Activated T-cell treated with anti-CD3 and anti-CD28 coated beads, Interleukin-2, amount 50 U/mL, for 1 hour (primary cell): ENCODE measurements around the gene AFTPH.

Experiments
- DNase-seq: peaks from one replicate; pipeline ENCODE4 v3.0.0-alpha.2; 2020

The AFTPH gene

DNA sequence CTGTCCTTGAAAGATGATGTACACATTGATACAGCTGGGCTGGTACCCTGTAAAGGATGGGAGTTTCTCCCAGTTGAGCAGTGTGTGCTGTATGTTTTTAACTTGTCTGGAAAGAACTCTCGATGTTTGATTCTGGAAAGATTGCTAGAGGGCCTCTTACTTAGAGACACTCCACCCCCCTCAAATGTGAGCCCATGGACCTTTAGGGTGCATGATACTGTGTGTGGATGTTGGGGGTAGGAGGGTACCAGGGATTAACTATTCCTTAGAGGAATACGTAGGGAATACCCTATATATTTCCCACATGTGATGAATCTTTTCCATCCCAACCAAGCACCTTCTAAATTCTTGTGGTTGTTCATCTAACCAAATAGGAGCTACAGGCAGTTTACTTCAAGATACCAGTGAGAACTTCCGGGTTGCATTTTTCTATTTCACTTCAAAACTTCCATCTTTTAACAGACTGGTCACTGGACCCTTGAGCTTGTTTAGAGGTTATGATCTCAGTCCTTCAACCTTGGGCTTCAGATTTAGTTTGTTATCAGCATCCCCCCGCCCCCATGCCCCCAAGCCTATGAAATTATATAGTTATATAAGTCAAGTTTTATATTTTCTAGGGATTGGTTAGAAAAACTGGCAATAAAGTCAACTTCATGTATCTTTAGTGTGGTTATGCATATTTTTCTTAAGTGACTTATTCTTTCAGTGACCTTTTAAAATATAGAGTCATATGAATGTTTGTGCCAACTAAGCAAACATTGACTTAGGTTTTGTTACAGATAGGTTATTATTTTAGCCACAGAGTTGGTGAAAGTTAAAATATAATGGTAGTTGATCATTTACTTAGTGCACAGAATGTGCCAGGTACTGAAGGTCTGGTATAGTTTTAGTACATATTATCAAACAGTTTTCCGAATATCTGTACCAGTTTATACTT lies 18.2 kb downstream of the AFTPH start:
- no peak for DNase-seq

DNA sequence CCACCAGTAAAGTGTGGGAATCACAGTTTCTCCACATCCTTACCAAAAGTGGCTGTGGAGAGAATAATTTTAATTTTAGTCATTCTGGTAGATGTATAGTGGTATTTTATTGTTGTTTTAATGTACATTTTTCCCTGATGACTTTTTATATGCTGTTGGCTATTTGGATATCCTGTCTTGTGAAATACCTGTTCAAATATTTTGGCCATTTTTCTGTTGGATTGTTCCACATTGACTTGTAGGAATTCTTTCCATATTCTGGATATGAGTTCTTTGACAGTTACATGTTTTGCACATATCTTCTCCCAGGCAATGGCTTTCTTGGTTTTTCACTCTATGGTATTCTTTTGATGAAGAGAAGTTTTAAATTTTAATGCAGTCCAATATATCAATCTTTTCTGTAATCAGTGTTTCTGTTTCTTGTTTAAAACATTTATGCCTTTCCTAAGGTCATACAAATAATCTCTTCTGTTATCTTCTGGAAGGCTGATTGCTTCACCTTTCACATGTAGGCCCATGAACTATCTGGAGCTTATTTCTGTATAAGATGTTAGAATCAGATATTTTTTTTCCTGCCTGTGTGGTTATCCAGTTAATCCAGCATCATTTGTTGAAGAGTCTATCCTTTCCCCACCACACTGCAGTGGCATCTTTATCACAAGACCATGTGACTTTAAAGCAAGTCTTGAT lies 19.0 kb downstream of the AFTPH start:
- DNase-seq = no peak

- DNase-seq = no peak
Measured at GRCh38 chr2:64548761-64549160, 24.6 kb downstream of the AFTPH start.

DNA sequence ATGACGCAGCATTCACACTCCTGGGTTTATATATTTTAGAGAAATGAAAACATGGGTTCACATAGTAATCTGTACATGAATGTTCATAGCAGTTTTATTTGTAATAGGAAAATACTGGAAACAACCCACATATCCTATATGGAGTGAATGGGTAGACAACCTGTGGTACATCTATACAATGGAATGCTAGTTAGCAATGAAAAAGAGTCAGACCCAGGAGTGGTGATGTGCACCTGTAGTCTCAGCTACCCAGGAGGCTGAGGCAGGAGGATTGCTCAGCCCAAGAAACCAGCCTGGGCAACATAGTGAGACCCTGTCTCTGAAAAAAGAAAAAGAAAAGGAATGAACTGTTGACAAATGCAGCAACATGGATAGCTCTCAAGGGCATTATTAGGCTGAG lies 25.9 kb downstream of the AFTPH start:
- DNase-seq = no peak

DNA sequence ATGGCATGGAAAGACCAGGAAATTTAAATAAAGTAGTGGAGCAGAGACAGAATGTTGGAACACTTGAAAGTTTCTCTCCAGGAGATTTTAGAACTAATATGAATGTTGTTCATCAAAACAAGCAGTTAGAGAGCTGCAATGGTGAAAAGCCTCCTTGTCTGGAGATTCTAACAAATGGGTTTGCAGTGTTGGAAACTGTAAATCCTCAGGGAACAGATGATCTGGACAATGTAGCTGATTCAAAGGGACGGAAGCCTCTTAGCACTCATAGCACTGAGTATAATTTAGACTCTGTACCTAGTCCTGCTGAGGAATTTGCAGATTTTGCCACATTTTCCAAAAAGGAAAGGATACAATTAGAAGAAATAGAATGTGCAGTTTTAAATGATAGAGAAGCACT lies 27.7 kb downstream of the AFTPH start:
- no peak for DNase-seq

DNA sequence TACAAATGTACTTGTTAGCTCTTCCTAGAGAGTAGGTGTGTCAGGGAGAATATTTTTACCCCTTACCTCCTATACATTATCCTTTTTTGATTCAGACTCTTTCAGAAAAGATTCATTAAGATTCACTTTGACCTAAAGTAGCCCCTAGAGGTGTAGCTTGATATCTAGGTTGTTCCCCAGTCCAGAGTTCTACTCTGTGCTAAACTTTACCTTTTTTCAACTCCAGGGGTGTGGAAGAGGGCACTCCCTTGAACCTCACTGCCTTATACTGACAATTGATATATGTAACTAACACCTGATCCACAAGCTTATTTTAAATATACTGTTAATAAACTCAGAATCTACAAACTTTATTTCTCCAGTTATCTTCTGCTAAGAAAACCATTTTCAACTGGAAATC lies 30.0 kb downstream of the AFTPH start:
- DNase-seq = no peak

DNA sequence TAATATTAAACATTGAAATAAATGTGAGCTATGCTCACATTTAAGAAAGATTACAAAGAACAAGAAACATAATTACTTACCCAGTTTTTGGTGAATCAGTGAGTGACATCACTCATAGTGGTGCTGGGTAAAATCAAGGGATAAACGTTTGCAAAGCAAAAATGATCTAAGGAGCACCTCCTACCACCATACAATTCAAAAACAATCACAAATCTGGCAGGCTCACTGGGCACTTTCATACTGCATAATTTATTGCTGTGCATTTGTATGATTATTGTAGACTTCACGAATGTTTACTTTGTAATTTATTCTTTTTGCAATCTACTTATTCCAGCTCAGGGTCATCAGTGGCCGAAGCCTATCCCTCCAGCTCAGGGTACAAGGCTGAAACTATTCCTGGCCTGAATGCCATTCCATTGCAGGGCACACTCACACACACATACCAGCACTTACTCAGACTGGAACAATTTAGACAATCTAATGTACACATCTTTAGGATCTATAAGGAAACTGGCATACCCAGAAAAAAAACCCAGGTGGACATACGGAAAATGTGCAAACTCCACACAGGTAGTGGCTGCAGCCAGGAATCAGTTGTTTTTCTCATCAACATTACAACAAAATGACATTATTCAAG lies 34.4 kb downstream of the AFTPH start:
- DNase-seq = no peak

DNA sequence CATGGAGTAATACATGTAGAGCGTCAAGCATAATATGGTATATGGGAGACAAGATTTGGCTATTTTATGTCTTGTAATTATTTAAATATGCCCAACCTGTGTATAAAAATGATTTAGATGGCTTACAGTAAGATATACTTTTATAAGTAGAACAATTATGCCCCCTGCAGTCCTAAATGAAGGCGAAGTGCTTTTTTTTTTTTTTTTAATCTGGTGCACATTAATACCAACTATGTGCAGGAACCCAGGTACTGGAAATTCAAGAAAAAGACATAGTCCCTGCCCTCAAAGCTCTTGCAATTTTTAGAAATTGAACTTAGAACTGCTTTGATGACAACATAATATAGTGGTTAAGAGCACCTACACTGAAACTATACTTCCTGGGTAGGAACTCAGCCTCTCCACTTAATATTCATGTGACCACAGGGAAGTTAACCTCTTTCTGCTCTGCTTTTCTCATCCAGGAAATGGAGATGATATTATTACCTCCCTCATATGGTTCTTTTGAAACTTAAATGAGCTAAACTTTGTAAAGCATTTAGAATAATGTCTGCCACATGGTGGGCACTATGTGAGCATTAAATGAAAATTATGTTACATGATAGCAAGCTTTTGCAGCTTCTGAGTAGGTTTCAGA lies 38.1 kb downstream of the AFTPH start:
- no peak for DNase-seq

- no peak for DNase-seq
Measured at GRCh38 chr2:64563436-64563938, 39.4 kb downstream of the AFTPH start.

DNA sequence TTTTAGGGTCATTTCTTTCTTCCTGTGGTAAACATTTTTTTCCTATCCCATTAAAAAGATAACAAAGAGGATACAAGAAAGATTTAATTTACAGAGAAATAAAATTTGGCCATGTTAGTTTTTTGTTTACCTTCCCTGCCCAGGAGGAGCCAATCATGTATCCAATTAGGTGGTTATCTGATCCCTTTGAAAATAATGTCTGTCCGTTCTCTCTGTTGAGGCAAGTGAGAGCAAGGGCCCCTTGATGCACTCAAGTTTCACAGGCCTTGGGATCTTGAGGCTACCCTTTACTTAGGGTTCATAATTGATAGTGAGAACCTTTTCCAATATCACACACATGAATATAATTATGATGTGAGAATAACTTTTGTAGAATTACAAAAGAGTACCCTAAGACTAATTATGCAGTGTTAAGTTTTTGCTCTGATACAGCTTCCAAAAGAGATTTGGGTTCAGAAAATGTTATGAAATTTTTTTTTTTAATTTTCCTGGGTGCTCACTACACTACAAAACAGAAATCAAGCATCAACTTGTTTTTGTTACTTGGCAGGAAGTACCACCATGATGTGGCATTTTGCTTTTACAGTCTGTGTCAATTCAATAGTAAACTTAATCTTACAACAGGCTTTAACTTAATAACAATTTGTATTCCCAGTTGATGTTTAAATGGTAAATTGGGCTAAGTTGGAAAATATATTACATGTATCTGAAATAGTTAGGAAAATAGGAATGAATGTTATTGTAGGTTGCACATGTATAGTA lies 42.0 kb downstream of the AFTPH start:
- no peak for DNase-seq

DNA sequence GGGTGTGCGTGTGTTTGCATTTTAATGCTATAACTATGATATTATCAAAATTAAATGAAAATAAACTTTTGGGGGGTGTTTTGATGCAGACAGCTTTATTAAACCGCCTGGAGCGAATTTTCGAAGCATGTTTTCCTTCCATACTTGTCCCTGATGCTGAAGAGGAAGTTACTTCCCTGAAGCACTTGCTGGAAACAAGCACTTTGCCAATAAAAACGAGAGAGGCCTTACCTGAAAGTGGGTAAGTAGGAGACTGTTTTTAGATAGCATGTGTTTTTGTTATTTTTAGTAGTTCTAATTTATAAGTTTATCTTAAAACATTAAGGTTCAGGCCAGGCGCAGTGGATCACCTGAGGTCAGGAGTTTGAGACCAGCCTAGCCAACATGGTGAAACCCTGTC lies 43.3 kb downstream of the AFTPH start:
- no peak for DNase-seq

GRCh38 chr2:64568836-64569235 lies 44.7 kb downstream of the AFTPH start:
- no peak for DNase-seq

DNA sequence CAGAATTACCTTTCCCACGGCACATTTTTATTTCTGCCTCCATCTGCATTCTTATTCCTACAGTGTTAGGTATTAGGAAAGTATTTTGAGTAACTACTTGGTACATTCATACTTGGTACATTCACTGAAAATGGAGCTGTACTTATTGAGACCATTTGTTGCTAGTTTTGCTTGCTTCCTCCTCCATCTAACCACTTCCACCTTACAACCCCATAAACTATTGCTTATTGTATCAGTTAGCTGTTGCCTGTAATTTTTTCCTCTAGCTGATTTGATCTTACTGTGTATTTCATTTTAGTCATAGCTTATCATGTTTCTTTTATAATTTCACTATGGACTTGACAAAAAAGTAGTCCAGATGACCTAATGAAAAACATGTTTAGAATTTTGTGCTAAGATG lies 50.7 kb downstream of the AFTPH start:
- no peak for DNase-seq

DNA sequence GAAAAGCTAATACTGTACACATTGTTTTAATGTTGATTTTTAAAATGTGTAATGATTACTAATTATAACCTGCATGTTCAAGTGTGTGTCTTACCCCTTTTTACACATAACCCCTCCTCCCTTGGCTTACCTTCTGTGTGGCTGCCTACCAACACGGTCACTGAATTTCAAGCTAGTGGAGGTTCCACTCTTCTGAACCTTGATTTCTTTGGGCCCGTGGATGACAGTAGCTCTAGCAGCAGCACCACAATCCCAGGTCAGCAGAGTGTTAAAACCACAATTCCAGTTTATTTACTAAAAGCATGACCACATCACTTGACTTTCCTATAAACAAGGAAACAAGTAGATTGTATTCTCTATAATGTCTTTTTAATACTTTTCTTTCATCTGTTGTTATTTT lies 56.9 kb downstream of the AFTPH start:
- no peak for DNase-seq

DNA sequence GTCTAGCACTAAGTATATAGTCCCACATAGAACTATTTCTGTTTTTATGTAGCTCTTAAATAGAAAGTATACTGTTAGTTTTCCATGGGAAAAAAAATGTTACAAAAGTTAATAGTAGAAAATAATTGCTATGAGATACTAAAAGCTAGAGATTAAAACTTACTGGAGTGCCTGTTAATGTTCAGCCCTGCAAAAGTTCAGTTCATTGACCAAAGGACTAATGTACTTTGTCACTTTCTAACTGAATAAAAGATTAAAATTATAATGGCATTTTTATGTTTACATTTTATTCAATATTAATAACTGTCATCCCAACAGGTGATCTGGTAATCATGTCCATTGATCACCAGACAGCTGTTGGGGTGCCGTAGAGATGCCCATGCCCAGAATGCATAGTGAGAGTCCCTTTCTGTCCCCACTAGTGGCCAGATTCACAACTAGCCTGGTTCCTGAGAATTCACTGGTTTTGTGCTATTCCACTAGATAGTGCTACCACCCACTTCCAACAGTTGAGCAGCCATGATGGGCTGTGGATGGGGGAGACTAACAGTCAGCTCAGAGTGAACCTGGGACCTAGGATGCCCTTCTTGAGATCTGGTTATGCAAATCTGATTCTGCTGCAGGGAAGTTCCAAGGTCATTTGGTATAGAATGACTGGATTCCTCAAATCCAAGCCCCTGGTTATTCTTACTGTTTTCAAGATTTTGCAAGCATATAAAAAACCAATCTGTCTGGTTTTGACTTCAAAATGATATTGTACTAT lies 57.8 kb downstream of the AFTPH start:
- no peak for DNase-seq

- no peak for DNase-seq
Measured at GRCh38 chr2:64582774-64583340, 58.7 kb downstream of the AFTPH start.

- DNase-seq = no peak
Measured at GRCh38 chr2:64586054-64586453, 61.9 kb downstream of the AFTPH start.

DNA sequence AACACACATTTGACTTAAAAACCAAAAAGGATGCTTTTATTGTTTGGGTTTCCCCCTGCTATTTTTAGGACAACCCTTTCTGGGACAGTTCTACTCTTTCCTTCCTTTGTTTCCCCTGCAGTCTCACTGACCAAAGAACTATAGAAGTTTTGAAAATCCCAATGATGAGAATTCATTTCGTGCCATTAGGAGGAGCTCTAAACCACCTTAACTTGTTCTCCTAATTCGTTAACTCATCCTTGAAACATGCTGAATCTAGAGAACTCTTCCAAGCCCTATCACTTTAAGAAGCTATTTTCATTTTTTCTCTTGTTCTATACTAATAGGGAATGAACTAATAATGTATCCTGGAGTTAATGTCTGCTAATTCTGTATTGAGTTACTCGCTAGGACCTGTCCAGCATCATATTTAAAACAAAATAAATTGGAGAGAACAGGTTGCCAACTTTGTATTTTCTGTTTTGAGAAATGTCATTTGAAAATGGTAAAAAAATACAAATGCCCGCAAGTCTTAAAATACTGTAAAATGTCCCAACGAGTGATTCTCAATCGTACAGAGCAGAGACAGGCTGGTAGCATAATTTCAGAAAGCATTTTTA lies 62.9 kb downstream of the AFTPH start:
- no peak for DNase-seq

- no peak for DNase-seq
Measured at GRCh38 chr2:64587561-64587960, 63.4 kb downstream of the AFTPH start.

- DNase-seq = no peak
Measured at GRCh38 chr2:64591188-64591587, 67.1 kb downstream of the AFTPH start.
